ENCODE measurements around the gene AUTS2. TPM values are rescaled to one million over a fixed set of nuclear protein-coding genes. Genes with fewer than 3 reads are reported as not detected.

Gene AUTS2
- total RNA-seq, 5 donors from 2014 or later (not counting 1 experiment from before 2014, with no cell fraction given), result 10.6 to 66.2 (median 37.6) TPM

DNA sequence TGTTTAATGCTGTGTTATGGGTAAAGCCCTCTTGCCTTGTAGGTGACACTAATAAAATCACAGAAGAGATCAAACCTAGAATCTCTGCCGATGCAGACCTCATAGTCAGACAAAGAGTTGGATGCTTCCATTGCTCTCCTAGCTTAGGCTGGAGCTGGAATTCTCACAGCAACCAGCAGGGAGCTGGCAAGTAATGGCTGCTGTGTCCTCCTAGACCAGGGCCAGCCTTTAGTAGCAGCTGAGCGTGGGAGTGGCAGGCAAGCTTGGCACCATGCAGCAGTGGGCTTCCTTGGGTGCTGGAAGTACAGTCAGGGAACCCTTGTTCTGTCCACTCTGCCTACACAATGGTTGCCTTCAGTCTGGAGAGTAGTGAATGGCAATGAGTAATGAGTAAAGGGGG lies 935.3 kb downstream of the AUTS2 start:
- H3K27ac Mint-ChIP-seq, result no peak overlapping the region
- no peak overlapping the region for H3K4me3 ChIP-seq (ENCODE audit: control insufficient read depth in 1 of 2, extremely low read depth in 1 of 2, low read length in 1 of 2)
- H3K4me1 Mint-ChIP-seq, result no peaks in the 10 kb centered on the region
- DNase-seq (no peak), ATAC-seq (replicated peaks in 1 of 4) (no peak)
- H3K9me3 Mint-ChIP-seq, result peaks cover 0 to 3% (median 3%) of the 10 kb centered on the region in 3 donors
- POLR2A ChIA-PET, result no interaction called here
- H3K9me3 ChIP-seq, result no peaks in the 10 kb centered on the region
- no peaks in the 10 kb centered on the region for H3K27me3 Mint-ChIP-seq
- H3K27me3 ChIP-seq (replicated peaks in 1 of 2; ENCODE audit: control insufficient read depth in 2 of 2, extremely low read depth in 1 of 2, insufficient read depth in 2 of 2, low read length in 1 of 2), result no peaks in the 10 kb centered on the region
- no peaks in the 10 kb centered on the region for H3K36me3 ChIP-seq (ENCODE audit: control insufficient read depth in 2 of 2, extremely low read depth in 1 of 2, insufficient read depth in 1 of 2, low read length in 1 of 2)
- no peak overlapping the region for H3K27ac ChIP-seq (ENCODE audit: low read length)
- no peak overlapping the region for H3K4me3 Mint-ChIP-seq
- no peaks in the 10 kb centered on the region for H3K4me1 ChIP-seq (ENCODE audit: control insufficient read depth in 1 of 2, extremely low read depth in 1 of 2, insufficient read depth in 2 of 2, low read length in 2 of 2)
- WGBS (ENCODE audit: insufficient coverage), result 90% methylated on average over 2 of the region's 2 CpGs
- no peaks in the 10 kb centered on the region for H3K36me3 Mint-ChIP-seq
- CTCF ChIA-PET, result no interaction called here

DNA sequence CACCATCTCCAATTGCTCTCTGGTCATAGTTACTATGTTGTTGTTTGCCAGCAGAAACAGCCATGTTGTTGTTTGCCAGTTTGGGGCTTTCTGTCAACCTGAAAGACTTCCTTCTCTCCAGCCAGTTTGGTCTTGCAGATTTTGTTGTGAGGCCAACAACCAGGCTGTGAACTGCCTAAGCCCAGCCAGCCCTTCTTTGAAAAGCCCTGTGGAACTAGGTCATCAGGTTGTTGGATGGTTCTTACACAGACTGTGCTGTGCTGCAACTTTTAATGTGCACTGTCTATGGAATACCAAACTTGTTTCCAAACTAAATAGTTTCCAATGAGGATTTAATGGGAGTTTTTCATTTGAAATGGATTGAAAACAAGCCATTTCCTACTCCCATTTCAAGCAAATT lies 940.9 kb downstream of the AUTS2 start:
- H3K27me3 Mint-ChIP-seq, result peaks cover 0 to 3% of the 10 kb centered on the region in 2 donors

DNA sequence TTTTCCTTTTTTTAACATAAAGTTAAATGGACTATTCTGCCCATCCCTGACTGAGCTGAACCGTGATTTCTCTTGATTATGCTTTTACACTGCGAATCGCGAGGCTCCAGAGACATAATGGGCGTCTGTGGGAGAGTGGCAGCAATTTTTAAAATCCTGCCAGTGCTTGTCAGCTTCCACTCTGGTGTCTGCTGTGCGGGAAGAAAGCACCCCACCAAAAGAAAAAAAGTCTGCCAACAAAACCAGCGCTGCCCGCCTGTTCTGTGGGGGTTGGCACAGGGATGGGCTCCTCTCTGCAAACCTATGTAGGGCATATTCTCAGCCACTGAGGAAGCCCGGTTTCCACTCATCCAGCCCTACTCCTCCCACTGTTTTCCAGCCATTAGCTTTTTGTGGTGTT lies 941.3 kb downstream of the AUTS2 start:
- peaks cover 0 to 1% (median 0%) of the 10 kb centered on the region in 3 donors for H3K4me1 Mint-ChIP-seq
- ChIA-PET POLR2A (no interaction called here), CTCF (no interaction called here)
- Histone ChIP-seq H3K4me1 (ENCODE audit: control insufficient read depth in 1 of 2, extremely low read depth in 1 of 2, insufficient read depth in 2 of 2, low read length in 2 of 2) (no peaks in the 10 kb centered on the region), H3K27ac (ENCODE audit: low read length) (no peak overlapping the region), H3K36me3 (ENCODE audit: control insufficient read depth in 2 of 2, extremely low read depth in 1 of 2, insufficient read depth in 1 of 2, low read length in 1 of 2) (no peaks in the 10 kb centered on the region), H3K27me3 (replicated peaks in 1 of 2; ENCODE audit: control insufficient read depth in 2 of 2, extremely low read depth in 1 of 2, insufficient read depth in 2 of 2, low read length in 1 of 2) (no peaks in the 10 kb centered on the region), H3K4me3 (ENCODE audit: control insufficient read depth in 1 of 2, extremely low read depth in 1 of 2, low read length in 1 of 2) (no peak overlapping the region), H3K9me3 (no peaks in the 10 kb centered on the region)
- ATAC-seq (replicated peaks in 1 of 4) (no peak), DNase-seq (no peak)
- no peaks in the 10 kb centered on the region for H3K36me3 Mint-ChIP-seq
- no peak overlapping the region for H3K4me3 Mint-ChIP-seq
- H3K27me3 Mint-ChIP-seq, result peaks cover 0 to 3% of the 10 kb centered on the region in 2 donors
- WGBS (ENCODE audit: insufficient coverage), result 91% methylated on average over 5 of the region's 9 CpGs
- no peak overlapping the region for H3K27ac Mint-ChIP-seq
- no peaks in the 10 kb centered on the region for H3K9me3 Mint-ChIP-seq

More for the DNA sequence above, 940.9 kb downstream of the AUTS2 start:
- CTCF ChIA-PET, result no interaction called here
- POLR2A ChIA-PET, result no interaction called here
- Mint-ChIP-seq H3K9me3 (no peaks in the 10 kb centered on the region), H3K27ac (no peak overlapping the region), H3K4me1 (peaks cover 0 to 1% (median 0%) of the 10 kb centered on the region in 3 donors), H3K4me3 (no peak overlapping the region), H3K36me3 (no peaks in the 10 kb centered on the region)
- H3K4me3 ChIP-seq (ENCODE audit: control insufficient read depth in 1 of 2, extremely low read depth in 1 of 2, low read length in 1 of 2), result no peak overlapping the region
- no peak for ATAC-seq (replicated peaks in 1 of 4)
- no peak for DNase-seq
- H3K4me1 ChIP-seq (ENCODE audit: control insufficient read depth in 1 of 2, extremely low read depth in 1 of 2, insufficient read depth in 2 of 2, low read length in 2 of 2), result no peaks in the 10 kb centered on the region
- H3K27me3 ChIP-seq (replicated peaks in 1 of 2; ENCODE audit: control insufficient read depth in 2 of 2, extremely low read depth in 1 of 2, insufficient read depth in 2 of 2, low read length in 1 of 2), result no peaks in the 10 kb centered on the region
- H3K27ac ChIP-seq (ENCODE audit: low read length), result no peak overlapping the region
- no peaks in the 10 kb centered on the region for H3K9me3 ChIP-seq
- no peaks in the 10 kb centered on the region for H3K36me3 ChIP-seq (ENCODE audit: control insufficient read depth in 2 of 2, extremely low read depth in 1 of 2, insufficient read depth in 1 of 2, low read length in 1 of 2)

DNA sequence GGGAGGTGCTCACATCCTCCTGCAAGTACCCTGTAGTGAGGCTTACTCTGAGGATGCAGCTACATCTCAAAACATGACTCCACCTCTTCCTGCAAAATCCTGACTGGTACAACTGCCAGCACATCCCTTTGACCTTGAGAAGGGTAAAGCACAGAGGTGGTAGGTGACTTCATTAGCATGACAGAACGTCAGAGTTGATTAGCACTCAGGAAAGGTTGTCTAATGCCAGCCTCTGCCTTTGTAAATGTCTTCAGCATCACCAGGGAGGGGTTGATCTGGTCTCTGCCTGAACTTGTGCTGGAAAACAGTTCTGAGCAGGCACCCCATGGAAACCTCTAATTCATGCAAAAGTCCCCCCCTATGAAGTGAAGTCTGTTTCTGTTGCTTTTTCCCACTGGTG lies 942.4 kb downstream of the AUTS2 start:
- H3K4me1 ChIP-seq (ENCODE audit: control insufficient read depth in 1 of 2, extremely low read depth in 1 of 2, insufficient read depth in 2 of 2, low read length in 2 of 2), result no peaks in the 10 kb centered on the region
- Mint-ChIP-seq H3K4me3 (no peak overlapping the region), H3K9me3 (no peaks in the 10 kb centered on the region), H3K36me3 (no peaks in the 10 kb centered on the region), H3K4me1 (peaks cover 0 to 1% (median 0%) of the 10 kb centered on the region in 3 donors), H3K27me3 (peaks cover 0 to 3% of the 10 kb centered on the region in 2 donors), H3K27ac (no peak overlapping the region)
- H3K4me3 ChIP-seq (ENCODE audit: control insufficient read depth in 1 of 2, extremely low read depth in 1 of 2, low read length in 1 of 2), result no peak overlapping the region
- POLR2A ChIA-PET, result no interaction called here
- H3K9me3 ChIP-seq, result no peaks in the 10 kb centered on the region
- H3K36me3 ChIP-seq (ENCODE audit: control insufficient read depth in 2 of 2, extremely low read depth in 1 of 2, insufficient read depth in 1 of 2, low read length in 1 of 2), result no peaks in the 10 kb centered on the region
- CTCF ChIA-PET, result no interaction called here
- DNase-seq (no peak), ATAC-seq (replicated peaks in 1 of 4) (no peak)
- WGBS (ENCODE audit: insufficient coverage), result no CpG with 5 or more reads among the region's 1 CpG
- H3K27ac ChIP-seq (ENCODE audit: low read length), result no peak overlapping the region
- H3K27me3 ChIP-seq (replicated peaks in 1 of 2; ENCODE audit: control insufficient read depth in 2 of 2, extremely low read depth in 1 of 2, insufficient read depth in 2 of 2, low read length in 1 of 2), result no peaks in the 10 kb centered on the region

DNA sequence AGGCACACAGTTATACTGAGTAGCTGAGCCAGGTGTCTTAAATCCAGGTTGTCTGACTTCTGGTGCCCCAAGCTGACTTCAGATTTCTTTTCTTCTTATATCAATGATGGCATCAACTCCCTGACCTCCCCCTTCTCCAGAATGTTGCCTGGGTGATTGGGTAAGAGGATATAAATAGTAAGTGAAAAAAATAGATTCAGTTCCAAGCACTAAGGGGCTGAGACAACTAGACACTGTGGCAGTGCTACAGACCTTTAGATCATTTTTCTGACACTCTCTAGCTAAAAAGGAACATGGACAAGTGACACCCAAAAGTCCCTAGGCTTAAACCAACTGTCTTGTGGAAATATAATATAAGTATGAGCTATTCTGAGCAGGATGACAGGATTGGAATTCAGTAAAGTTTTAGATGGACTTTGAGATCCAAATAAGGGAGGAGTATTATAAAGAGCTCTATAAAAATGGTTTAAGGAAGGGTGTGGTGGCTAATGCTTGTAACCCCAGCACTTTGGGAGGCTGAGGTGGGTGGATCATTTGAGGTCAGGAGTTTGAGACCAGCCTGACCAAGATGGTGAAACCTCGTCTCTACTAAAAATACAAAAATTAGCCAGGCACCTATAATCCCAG lies 944.6 kb downstream of the AUTS2 start:
- H3K36me3 ChIP-seq (ENCODE audit: control insufficient read depth in 2 of 2, extremely low read depth in 1 of 2, insufficient read depth in 1 of 2, low read length in 1 of 2), result no peaks in the 10 kb centered on the region

DNA sequence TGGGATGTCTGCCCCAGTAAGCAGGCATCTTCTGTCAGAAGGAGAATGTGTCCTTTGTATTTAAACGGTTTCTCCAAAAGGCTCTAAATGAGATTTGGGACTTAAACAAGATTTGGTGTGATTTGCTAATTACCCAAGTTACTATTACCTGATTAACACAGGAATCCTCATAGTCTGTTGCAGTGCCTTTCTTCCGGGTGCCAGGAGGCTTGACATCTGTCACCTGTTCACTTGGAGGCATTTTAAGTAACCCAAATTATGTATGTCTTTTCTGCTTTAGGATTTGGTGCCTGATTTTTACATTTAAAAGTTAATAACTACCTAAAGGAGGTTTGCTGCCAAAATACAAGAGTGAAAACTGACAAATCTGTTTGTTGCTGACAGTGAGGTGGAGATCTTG lies 945.7 kb downstream of the AUTS2 start:
- H3K36me3 ChIP-seq (ENCODE audit: control insufficient read depth in 2 of 2, extremely low read depth in 1 of 2, insufficient read depth in 1 of 2, low read length in 1 of 2), result no peaks in the 10 kb centered on the region
- H3K9me3 Mint-ChIP-seq, result no peaks in the 10 kb centered on the region
- CTCF ChIA-PET, result no interaction called here
- no peak overlapping the region for H3K27ac ChIP-seq (ENCODE audit: low read length)
- H3K27ac Mint-ChIP-seq, result no peak overlapping the region
- H3K4me1 Mint-ChIP-seq, result peaks cover 0 to 1% (median 0%) of the 10 kb centered on the region in 3 donors
- ATAC-seq (replicated peaks in 1 of 4) (no peak), DNase-seq (no peak)
- WGBS (ENCODE audit: insufficient coverage), result no CpG with 5 or more reads among the region's 2 CpGs
- POLR2A ChIA-PET, result interaction anchor here in 1 of 2 donors (0.7 kb wide), 1 partner anchor 56 kb away, joined by 6 read pairs; no protein-coding TSS in a partner anchor
- no peak overlapping the region for H3K4me3 Mint-ChIP-seq
- H3K27me3 Mint-ChIP-seq, result peaks cover 0 to 3% of the 10 kb centered on the region in 2 donors
- no peaks in the 10 kb centered on the region for H3K9me3 ChIP-seq
- H3K4me3 ChIP-seq (ENCODE audit: control insufficient read depth in 1 of 2, extremely low read depth in 1 of 2, low read length in 1 of 2), result no peak overlapping the region
- H3K36me3 Mint-ChIP-seq, result no peaks in the 10 kb centered on the region
- H3K27me3 ChIP-seq (replicated peaks in 1 of 2; ENCODE audit: control insufficient read depth in 2 of 2, extremely low read depth in 1 of 2, insufficient read depth in 2 of 2, low read length in 1 of 2), result no peaks in the 10 kb centered on the region
- H3K4me1 ChIP-seq (ENCODE audit: control insufficient read depth in 1 of 2, extremely low read depth in 1 of 2, insufficient read depth in 2 of 2, low read length in 2 of 2), result no peaks in the 10 kb centered on the region

More for the DNA sequence above, 944.6 kb downstream of the AUTS2 start:
- Mint-ChIP-seq H3K9me3 (no peaks in the 10 kb centered on the region), H3K27me3 (peaks cover 0 to 3% of the 10 kb centered on the region in 2 donors), H3K4me1 (peaks cover 0 to 1% (median 0%) of the 10 kb centered on the region in 3 donors), H3K36me3 (no peaks in the 10 kb centered on the region), H3K4me3 (no peak overlapping the region), H3K27ac (no peak overlapping the region)
- Histone ChIP-seq H3K4me1 (ENCODE audit: control insufficient read depth in 1 of 2, extremely low read depth in 1 of 2, insufficient read depth in 2 of 2, low read length in 2 of 2) (no peaks in the 10 kb centered on the region), H3K4me3 (ENCODE audit: control insufficient read depth in 1 of 2, extremely low read depth in 1 of 2, low read length in 1 of 2) (no peak overlapping the region), H3K27ac (ENCODE audit: low read length) (no peak overlapping the region), H3K27me3 (replicated peaks in 1 of 2; ENCODE audit: control insufficient read depth in 2 of 2, extremely low read depth in 1 of 2, insufficient read depth in 2 of 2, low read length in 1 of 2) (no peaks in the 10 kb centered on the region), H3K9me3 (no peaks in the 10 kb centered on the region)
- ChIA-PET CTCF (no interaction called here), POLR2A (interaction anchor here in 1 of 2 donors (0.6 kb wide), 1 partner anchor 33 kb away, joined by 4 read pairs; no protein-coding TSS in a partner anchor)
- DNase-seq, result no peak
- WGBS (ENCODE audit: insufficient coverage), result no CpG with 5 or more reads among the region's 1 CpG
- no peak for ATAC-seq (replicated peaks in 1 of 4)

DNA sequence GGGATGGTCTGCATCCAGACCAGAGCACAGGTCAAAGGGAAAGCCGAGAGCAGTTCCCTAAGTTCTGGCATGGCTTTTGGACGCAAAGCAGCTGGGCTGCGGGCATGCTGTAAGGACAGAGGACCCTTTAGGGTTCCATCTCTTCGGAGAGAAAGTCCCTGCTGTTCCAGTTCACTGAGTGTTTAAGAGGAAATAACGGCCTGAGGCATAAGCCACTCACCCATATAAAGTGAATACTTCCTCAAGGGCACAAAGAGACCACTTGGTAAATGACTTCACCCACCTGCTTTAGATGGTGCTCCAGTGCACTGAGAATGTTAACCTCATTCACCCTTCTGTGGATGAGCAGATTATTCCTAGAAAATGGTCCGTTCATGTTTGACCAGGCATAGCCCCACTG lies 946.9 kb downstream of the AUTS2 start:
- Histone ChIP-seq H3K9me3 (no peaks in the 10 kb centered on the region), H3K27me3 (replicated peaks in 1 of 2; ENCODE audit: control insufficient read depth in 2 of 2, extremely low read depth in 1 of 2, insufficient read depth in 2 of 2, low read length in 1 of 2) (no peaks in the 10 kb centered on the region), H3K4me3 (ENCODE audit: control insufficient read depth in 1 of 2, extremely low read depth in 1 of 2, low read length in 1 of 2) (no peak overlapping the region), H3K27ac (ENCODE audit: low read length) (no peak overlapping the region), H3K36me3 (ENCODE audit: control insufficient read depth in 2 of 2, extremely low read depth in 1 of 2, insufficient read depth in 1 of 2, low read length in 1 of 2) (no peaks in the 10 kb centered on the region), H3K4me1 (ENCODE audit: control insufficient read depth in 1 of 2, extremely low read depth in 1 of 2, insufficient read depth in 2 of 2, low read length in 2 of 2) (no peaks in the 10 kb centered on the region)
- no peak overlapping the region for H3K4me3 Mint-ChIP-seq
- no peak for DNase-seq
- H3K4me1 Mint-ChIP-seq, result peaks cover 0 to 1% (median 0%) of the 10 kb centered on the region in 3 donors
- WGBS (ENCODE audit: insufficient coverage), result 88% methylated on average over 1 of the region's 6 CpGs
- peaks cover 0 to 3% of the 10 kb centered on the region in 2 donors for H3K27me3 Mint-ChIP-seq
- no peaks in the 10 kb centered on the region for H3K9me3 Mint-ChIP-seq
- ChIA-PET CTCF (no interaction called here), POLR2A (no interaction called here)
- no peak overlapping the region for H3K27ac Mint-ChIP-seq
- no peak for ATAC-seq (replicated peaks in 1 of 4)
- H3K36me3 Mint-ChIP-seq, result no peaks in the 10 kb centered on the region

Data from T-cell (primary cell).